ENCODE measurements around the gene LEAP2. TPM values are rescaled to one million over a fixed set of nuclear protein-coding genes. Genes with fewer than 3 reads are reported as not detected.

LEAP2 gene
- total and polyA plus RNA-seq, 2 of the 8 experiments (the other 6 are each of a cell fraction or from before 2014, with no cell fraction given), result 1.8 to 2.9 TPM

DNA sequence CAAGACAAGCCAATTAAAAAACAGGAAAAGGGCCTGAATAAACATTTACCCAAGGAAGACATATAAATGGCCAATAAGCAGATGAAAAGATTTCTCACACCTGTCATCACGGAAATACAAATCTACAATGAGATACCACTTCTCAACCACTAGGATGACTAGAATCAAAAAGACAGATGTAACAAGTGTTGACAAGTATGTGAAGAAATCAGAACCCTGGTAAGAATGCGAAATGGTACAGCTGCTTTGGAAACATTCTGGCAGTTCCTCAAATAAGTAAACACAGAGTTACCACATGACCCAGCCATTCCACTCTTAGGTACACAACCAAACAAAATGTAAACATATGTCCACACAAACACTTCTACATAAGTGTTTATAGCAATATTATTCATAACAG, 32.5 kb downstream of the LEAP2 start:
- no peak overlapping the region for H4K8ac ChIP-seq (ENCODE audit: extremely low read depth, insufficient read depth, low read length)
- POLR2A ChIA-PET (ENCODE audit: partially characterized antibody), result interaction anchor here (0.6 kb wide), 1 partner anchor 151 kb away, joined by 4 read pairs; no protein-coding TSS in a partner anchor
- H3K27ac ChIP-seq (ENCODE audit: low read depth, low read length), result no peak overlapping the region

More for the DNA sequence above, 32.5 kb downstream of the LEAP2 start:
- H2AFZ ChIP-seq (ENCODE audit: low read length), result no peak overlapping the region
- no peaks in the 10 kb centered on the region; the same call in 1 of the 2 replicates for H3K79me1 ChIP-seq (ENCODE audit: low read depth, low read length)
- H4K5ac ChIP-seq (ENCODE audit: insufficient read length, low read depth, low read length), result no peak overlapping the region
- no peaks in the 10 kb centered on the region for H3K9me3 ChIP-seq (ENCODE audit: insufficient read depth in 2 of 2, low read depth in 1 of 2, low read length in 1 of 2)
- FAIRE-seq (no peak), DNase-seq (ENCODE audit: low read depth in 1 of 2, low spot score in 2 of 2) (no peak)
- 92% methylated on average over 2 of the region's 2 CpGs; no CpG with 5 or more reads in 1 of the 2 experiments for WGBS, 2 experiments (ENCODE audit: extremely low coverage in 1 of 2, insufficient coverage in 1 of 2, insufficient read length in 1 of 2, insufficient replicate concordance in 2 of 2, low coverage in 1 of 2, low lambda C conversion rate in 2 of 2, missing lambda C conversion rate in 1 of 2)
- no peak overlapping the region for H3K56ac ChIP-seq (replicated peaks; ENCODE audit: insufficient read length, low read depth, low read length)
- H3K14ac ChIP-seq (ENCODE audit: insufficient read length), result no peak overlapping the region
- H4K20me1 ChIP-seq (replicated peaks in 1 of 2; ENCODE audit: control insufficient read depth in 1 of 2, insufficient read depth in 2 of 2, low read length in 2 of 2), result peaks cover 0 to 7% of the 10 kb centered on the region in 2 experiments
- 0 out of 7 replicates have a peak, but pooled peaks cover 0 to 2% (median 0%) of the 10 kb centered on the region in 4 experiments for H3K4me1 ChIP-seq (replicated peaks in 1 of 4; ENCODE audit: control insufficient read depth in 3 of 4, insufficient read depth in 4 of 4, low read length in 3 of 4)
- no peak overlapping the region for H2BK5ac ChIP-seq (ENCODE audit: low read depth, low read length)
- H3K36me3 ChIP-seq (ENCODE audit: control insufficient read depth in 2 of 4, insufficient read depth in 4 of 4, low read length in 3 of 4), result no peaks in the 10 kb centered on the region; a peak in 2 of 8 replicates
- no peak overlapping the region for H2BK12ac ChIP-seq (ENCODE audit: low read depth, low read length)
- CTCF ChIA-PET (ENCODE audit: partially characterized antibody), result interaction anchor here (0.6 to 1.4 kb wide), 6 partner anchors 8 to 86 kb away, joined by 3 to 4 read pairs (median 3); no protein-coding TSS in a partner anchor
- H3K9ac ChIP-seq (replicated peaks in 1 of 4; ENCODE audit: extremely low read depth in 1 of 4, low read depth in 3 of 4, low read length in 3 of 4), result no peak overlapping the region
- H2BK15ac ChIP-seq (ENCODE audit: low read length), result no peak overlapping the region
- no peak for TF ChIP-seq JUND (IDR thresholded peaks at IDR 0.05; ENCODE audit: low read length)
- H4K91ac ChIP-seq (replicated peaks; ENCODE audit: insufficient read length, low read length), result no peak overlapping the region
- H2BK20ac ChIP-seq (ENCODE audit: low read length), result no peak overlapping the region
- no peak overlapping the region for H2BK120ac ChIP-seq (replicated peaks; ENCODE audit: low read depth, low read length)
- H3K23ac ChIP-seq (ENCODE audit: insufficient read length), result no peak overlapping the region
- no peak overlapping the region for H3K4me2 ChIP-seq (ENCODE audit: insufficient read depth in 1 of 2, low read depth in 2 of 2, low read length in 2 of 2)
- no peaks in the 10 kb centered on the region for H3K23me2 ChIP-seq (ENCODE audit: low read depth, low read length)
- H3K79me2 ChIP-seq (ENCODE audit: control insufficient read depth in 1 of 2, insufficient read depth in 2 of 2, low read length in 2 of 2), result peaks cover 0 to 6% of the 10 kb centered on the region in 2 experiments; a peak in 1 of 4 replicates
- no peak overlapping the region for H3K18ac ChIP-seq (ENCODE audit: extremely low read depth, low read length)
- H2AK5ac ChIP-seq (ENCODE audit: low read depth, low read length), result no peak overlapping the region
- H3K4me3 ChIP-seq (ENCODE audit: extremely low read depth in 1 of 4, insufficient read depth in 2 of 4, low read depth in 3 of 4, low read length in 4 of 4), result no peak overlapping the region
- H3K4ac ChIP-seq (replicated peaks; ENCODE audit: insufficient read length, low read depth, low read length), result no peak overlapping the region
- no peaks in the 10 kb centered on the region for H3K27me3 ChIP-seq (replicated peaks in 1 of 4; ENCODE audit: control insufficient read depth in 3 of 4, extremely low read depth in 1 of 4, insufficient read depth in 3 of 4, low read length in 3 of 4)

All from H1 (cell line).